Measurements from ENCODE around the gene DENND2A.

DENND2A gene

GRCh38 chr7:140478246-140479061, 162.2 kb downstream of the DENND2A start:
- H3K79me2 ChIP-seq (ENCODE audit: control insufficient read depth, insufficient read depth, low read length, unreplicated experiment): peaks cover 51% of the 10 kb centered on the region
- peak overlapping the region; percentile 84 for H3K4me3 ChIP-seq (ENCODE audit: low read depth, low read length)
- peak overlapping the region; percentile 89 for H2AFZ ChIP-seq (ENCODE audit: low read length, unreplicated experiment)
- H3K27me3 ChIP-seq (ENCODE audit: insufficient read depth, low read length): no peaks in the 10 kb centered on the region
- peaks cover 8% of the 10 kb centered on the region for H3K4me1 ChIP-seq (ENCODE audit: control insufficient read depth, insufficient read depth, low read length, unreplicated experiment)
- peak overlapping the region; percentile 35 for H3K27ac ChIP-seq (ENCODE audit: low read depth, low read length)
- no peaks in the 10 kb centered on the region for H3K36me3 ChIP-seq (ENCODE audit: insufficient read depth, low read length)

- Histone ChIP-seq H3K27ac (ENCODE audit: low read depth, low read length) (no peak overlapping the region), H3K36me3 (ENCODE audit: insufficient read depth, low read length) (no peaks in the 10 kb centered on the region), H3K79me2 (ENCODE audit: control insufficient read depth, insufficient read depth, low read length, unreplicated experiment) (peaks cover 59% of the 10 kb centered on the region), H3K4me1 (ENCODE audit: control insufficient read depth, insufficient read depth, low read length, unreplicated experiment) (peaks cover 8% of the 10 kb centered on the region), H3K4me3 (ENCODE audit: low read depth, low read length) (no peak overlapping the region; the same call in 1 of the 2 replicates), H3K27me3 (ENCODE audit: insufficient read depth, low read length) (no peaks in the 10 kb centered on the region), H2AFZ (ENCODE audit: low read length, unreplicated experiment) (no peak overlapping the region)
These were observed 163.8 kb downstream of the DENND2A start for GRCh38 chr7:140476698-140477261.

- H3K79me2 ChIP-seq (ENCODE audit: control insufficient read depth, insufficient read depth, low read length, unreplicated experiment): peaks cover 65% of the 10 kb centered on the region
- no peaks in the 10 kb centered on the region for H3K27me3 ChIP-seq (ENCODE audit: insufficient read depth, low read length)
- H3K27ac ChIP-seq (ENCODE audit: low read depth, low read length): no peak overlapping the region
- H3K4me3 ChIP-seq (ENCODE audit: low read depth, low read length): no peak overlapping the region
- H3K4me1 ChIP-seq (ENCODE audit: control insufficient read depth, insufficient read depth, low read length, unreplicated experiment): peaks cover 8% of the 10 kb centered on the region
- no peaks in the 10 kb centered on the region for H3K36me3 ChIP-seq (ENCODE audit: insufficient read depth, low read length)
- H2AFZ ChIP-seq (ENCODE audit: low read length, unreplicated experiment): no peak overlapping the region
These were observed 164.8 kb downstream of the DENND2A start for GRCh38 chr7:140475747-140476333.
